HG02943 (cell line): ENCODE data around the gene MAPK1.
"Not testable (repeated sequence)": the region's sequence is repeated elsewhere in the genome, so short reads cannot be mapped to it uniquely, and the experiment has no call there.

Experiments used
- ATAC-seq: cut with Tn5 transposase; IDR thresholded peaks from one replicate; pipeline ENCODE4 v1.9.1; 2021; ENCODE audit warnings: mild to moderate bottlenecking, low read depth, moderate library complexity; ENCODE audit not compliant: unreplicated experiment

Gene MAPK1

GRCh38 chr22:21759646-21760376 lies 107.6 kb downstream of the MAPK1 start:
- no peak for ATAC-seq

DNA sequence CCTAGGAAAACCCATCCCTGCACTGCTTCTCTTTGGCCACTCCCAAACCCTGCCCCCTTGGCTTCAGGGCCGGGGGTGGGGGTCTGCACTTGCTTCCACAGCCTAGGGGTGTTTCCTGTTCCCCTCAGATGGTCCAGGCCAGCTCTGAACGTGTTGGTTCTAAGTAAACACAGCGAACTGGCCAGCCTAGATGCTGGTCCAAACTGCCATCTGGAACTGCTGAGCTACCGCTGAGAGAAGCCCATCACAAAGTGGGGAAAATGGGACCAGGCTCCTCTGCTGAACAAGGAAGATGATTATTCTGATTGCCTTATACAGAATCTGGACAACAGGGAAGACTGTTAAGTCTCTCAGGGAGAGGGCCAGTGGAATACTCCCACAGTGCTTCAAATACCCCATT lies 108.4 kb downstream of the MAPK1 start:
- ATAC-seq = no peak

DNA sequence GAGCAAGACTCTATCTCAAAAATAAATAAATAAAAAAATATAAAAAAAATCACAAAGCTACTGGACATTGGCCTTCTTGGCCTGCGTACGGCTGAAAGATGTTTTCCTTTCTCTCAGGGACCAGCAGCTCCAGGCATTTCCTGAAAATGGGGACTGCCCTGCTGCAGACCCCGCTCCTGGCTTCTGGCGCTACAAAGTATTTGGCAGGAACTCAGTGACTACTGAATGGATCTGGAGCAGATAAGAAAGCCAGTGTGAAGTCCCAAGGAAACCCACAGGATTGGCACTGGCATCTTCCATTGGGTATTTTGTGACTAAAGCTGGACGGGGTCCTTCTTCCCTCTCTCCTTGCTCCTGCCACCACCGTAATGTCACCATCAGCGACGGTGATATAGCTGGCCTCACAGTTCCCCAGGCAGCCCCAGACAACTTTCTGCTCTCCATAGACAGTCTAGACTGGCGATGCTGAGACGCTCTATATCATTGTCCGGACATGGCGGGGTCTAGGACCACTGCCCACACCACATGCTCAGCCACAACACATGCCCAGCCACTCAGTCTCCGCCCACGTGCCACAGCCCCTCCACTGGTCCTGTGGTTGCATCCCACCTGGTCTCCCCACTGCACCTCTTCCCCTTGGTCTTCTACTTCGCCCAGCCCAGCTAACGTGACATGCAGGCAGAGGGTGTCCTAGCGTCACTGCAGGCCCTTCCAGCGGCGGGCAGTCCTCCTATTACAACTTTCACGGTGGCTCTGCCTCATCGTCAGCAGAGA lies 109.2 kb downstream of the MAPK1 start:
- ATAC-seq = no peak

DNA sequence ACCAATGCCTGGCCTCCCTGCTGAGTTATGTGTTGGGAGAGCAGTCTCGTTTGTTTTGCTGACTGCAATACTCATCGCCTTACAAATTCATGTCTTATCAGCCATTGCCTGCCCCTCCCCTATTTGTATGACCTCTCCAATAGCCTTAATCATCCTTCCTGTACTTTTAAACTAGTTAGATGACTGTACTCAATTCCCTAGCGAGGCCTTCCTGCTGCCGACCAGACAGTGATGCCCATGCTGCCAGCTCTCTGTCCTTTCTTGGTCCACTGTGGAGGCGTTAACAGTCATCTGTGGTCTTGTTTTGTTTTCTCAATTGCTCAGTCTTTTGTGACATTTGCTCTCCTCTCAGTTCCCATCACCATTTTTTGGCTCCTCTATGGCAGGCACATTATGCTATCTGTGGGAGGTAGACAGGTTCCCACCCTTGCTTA lies 111.6 kb downstream of the MAPK1 start:
- no peak for ATAC-seq

DNA sequence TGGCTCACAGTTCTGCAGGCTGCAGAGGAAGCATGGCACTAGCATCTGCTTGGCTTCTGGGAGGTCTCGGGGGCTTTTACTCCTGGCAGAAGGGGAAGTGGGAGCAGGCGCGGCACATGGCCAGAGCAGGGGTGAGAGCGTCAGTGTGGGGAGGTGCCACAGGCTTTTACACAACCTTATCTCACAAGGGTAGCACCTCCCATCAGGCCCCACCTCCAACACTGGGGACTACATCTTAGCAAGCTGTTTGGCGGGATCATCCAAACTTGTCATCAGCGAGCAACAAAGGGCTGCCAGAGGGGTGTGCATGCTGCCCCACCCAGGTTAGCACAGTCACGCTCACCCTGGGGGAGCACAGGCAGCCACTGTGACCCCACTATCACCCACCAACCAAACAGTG lies 112.9 kb downstream of the MAPK1 start:
- no peak for ATAC-seq

GRCh38 chr22:21753374-21754111 lies 113.9 kb downstream of the MAPK1 start:
- no peak for ATAC-seq

DNA sequence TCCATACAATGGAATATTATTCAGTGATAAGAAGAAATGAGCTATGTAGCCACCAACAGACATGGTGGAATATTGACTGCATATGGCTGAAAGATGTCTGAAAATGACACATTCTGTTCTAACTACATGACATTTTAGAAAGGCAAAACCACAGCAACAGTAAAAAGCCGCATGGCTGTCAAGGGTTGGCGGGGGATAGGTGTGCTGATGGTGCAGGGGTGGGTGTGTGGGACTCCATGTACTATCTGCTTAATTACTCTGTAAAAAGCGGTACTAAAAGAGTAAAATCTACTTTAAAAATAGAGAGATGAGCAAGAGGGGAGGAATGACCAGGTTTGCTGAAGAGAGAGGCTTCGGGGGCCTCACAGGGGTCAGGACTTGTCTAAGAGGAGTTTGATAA lies 115.2 kb downstream of the MAPK1 start:
- no peak for ATAC-seq

GRCh38 chr22:21745948-21746347 lies 121.5 kb downstream of the MAPK1 start:
- no peak for ATAC-seq

GRCh38 chr22:21744917-21745316 lies 122.5 kb downstream of the MAPK1 start:
- ATAC-seq = not testable (repeated sequence)

DNA sequence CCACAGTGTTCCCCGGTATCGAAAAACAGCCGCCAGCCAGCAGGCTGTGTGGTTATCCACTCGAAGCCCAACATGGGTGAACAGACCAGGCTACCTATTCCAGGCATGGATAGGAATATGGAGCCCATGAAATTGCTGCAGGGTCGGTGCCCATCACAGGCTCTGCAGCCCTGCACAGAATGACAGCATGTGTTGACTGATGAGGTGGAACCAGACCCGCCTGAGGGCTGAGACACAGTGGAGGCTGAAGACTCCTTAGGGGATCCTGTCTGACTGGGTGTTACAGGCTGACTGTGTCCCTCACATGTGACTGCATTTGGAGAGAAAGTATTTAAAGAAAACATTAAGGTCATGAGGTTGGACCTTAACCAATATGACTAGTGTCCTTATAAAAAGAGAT lies 125.7 kb downstream of the MAPK1 start:
- ATAC-seq = no peak

DNA sequence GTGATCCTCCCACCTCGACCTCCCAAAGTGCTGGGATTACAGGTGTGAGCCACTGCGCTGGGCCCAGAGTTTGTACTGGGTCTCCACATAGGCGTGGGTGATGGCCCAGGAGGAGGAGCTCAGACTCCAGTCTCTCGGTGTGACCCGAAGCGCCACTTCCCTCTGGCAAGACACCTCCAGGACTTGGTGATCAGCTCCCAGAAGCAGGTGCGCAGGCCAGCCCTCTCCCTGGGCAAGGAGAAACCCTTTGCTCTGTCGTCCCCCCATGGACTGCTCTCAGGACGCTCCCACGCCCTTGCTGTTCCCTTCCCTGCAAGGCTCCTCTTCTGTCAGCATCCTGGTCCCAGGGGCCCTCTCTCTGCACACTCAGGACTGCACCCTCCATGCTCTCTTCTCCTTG lies 126.4 kb downstream of the MAPK1 start:
- no peak for ATAC-seq

- ATAC-seq = no peak
Measured at GRCh38 chr22:21739828-21740377, 127.5 kb downstream of the MAPK1 start.

DNA sequence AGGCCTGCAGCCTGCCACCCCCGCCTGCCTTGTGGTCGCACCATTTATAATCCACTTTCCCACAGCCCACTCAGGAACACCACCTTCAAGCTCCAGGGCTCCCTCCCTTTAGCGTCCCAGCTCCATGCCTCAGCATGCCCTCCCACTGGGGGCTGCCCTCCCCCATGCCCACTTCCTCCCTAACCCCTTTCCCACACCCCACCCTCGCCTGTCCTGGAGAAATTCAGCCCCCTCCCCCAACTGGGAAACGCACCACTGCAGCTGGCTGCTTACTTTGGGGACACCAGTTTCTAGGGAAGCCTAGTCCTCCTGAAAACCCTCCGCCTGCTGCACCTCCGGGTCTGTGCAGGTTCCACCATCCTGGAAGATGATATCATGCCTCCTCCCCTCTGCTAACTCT lies 128.5 kb downstream of the MAPK1 start:
- no peak for ATAC-seq

GRCh38 chr22:21738081-21738480 lies 129.4 kb downstream of the MAPK1 start:
- no peak for ATAC-seq

DNA sequence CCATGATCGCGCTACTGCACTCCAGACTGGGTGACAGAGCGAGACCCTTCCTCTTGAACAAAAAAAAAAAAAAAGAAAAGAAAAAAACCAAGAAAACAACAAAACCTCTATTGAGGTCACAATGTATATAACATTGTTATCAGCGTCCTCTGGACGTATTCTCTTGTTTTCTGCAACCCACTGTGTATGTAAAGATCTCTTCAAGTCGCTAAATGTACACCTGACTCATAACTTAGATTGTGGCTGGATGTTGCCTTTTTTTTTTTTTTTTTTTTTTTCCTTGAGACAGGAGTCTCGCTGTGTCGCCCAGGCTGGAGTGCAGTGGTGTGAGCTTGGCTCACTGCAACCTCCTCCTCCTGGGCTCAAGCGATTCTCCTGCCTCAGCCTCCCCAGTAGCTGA lies 130.5 kb downstream of the MAPK1 start:
- no peak for ATAC-seq

- peak; percentile 15 for ATAC-seq
Measured at GRCh38 chr22:21736084-21736642, 131.3 kb downstream of the MAPK1 start.

GRCh38 chr22:21735200-21736083 lies 132.0 kb downstream of the MAPK1 start, which contains the start of gene YPEL1:
Gene YPEL1 (minus strand): TSS chr22:21735794. CDS start chr22:21710744, 25,050 bp downstream.
- peak; percentile 72 for ATAC-seq

- ATAC-seq = no peak
Measured at GRCh38 chr22:21734540-21735199, 132.8 kb downstream of the MAPK1 start.

- no peak for ATAC-seq
Measured at GRCh38 chr22:21731503-21731902, 135.9 kb downstream of the MAPK1 start.
